Heart right ventricle (tissue), 16 donors: ENCODE data around the gene RHEBL1. TPM values are rescaled to one million over a fixed set of nuclear protein-coding genes. Genes with fewer than 3 reads are reported as not detected.

Source experiments
- ATAC-seq, 8 donors: fragments of 200-7000 bp; cut with Tn5 transposase; one replicate each; pipeline ENCODE4 v1.9.1; 2020; ENCODE audit warnings: mild to moderate bottlenecking in 8 of 8, moderate library complexity in 8 of 8, moderate number of reproducible peaks in 1 of 8
- DNase-seq, 2 donors: peaks; one replicate each; pipeline ENCODE4 v3.0.0-alpha.2; 2020
- H3K27ac ChIP-seq, 10 donors: fragments of 200-600 bp; sonication (generic) in 2 of 10; one replicate each; pipeline versions ENCODE4 v1.5.0 to v1.8.0; 2020 to 2022; ENCODE audit warnings: mild to moderate bottlenecking in 3 of 10
- H3K27me3 ChIP-seq, 7 donors: fragments of 200-600 bp; one replicate each; pipeline ENCODE4 v1.8.0; 2021 to 2022; ENCODE audit warnings: mild to moderate bottlenecking in 2 of 7
- H3K36me3 ChIP-seq, 9 donors: fragments of 200-600 bp; sonication (generic) in 1 of 9; one replicate each; pipeline versions ENCODE4 v1.5.0 to v1.8.0; 2020 to 2022; ENCODE audit warnings: mild to moderate bottlenecking in 2 of 9
- H3K4me1 ChIP-seq, 9 donors: fragments of 200-600 bp; sonication (generic) in 1 of 9; one replicate each; pipeline versions ENCODE4 v1.5.0 to v1.8.0; 2020 to 2022; ENCODE audit warnings: mild to moderate bottlenecking in 4 of 9
- H3K4me3 ChIP-seq, 10 donors: fragments of 200-600 bp; sonication (generic) in 2 of 10; one replicate each; pipeline versions ENCODE4 v1.5.0 to v1.8.0; 2020 to 2022; ENCODE audit warnings: mild to moderate bottlenecking in 7 of 10, moderate library complexity in 2 of 10
- H3K9me3 ChIP-seq, 11 donors: fragments of 200-600 bp in 10 of 11; sonication (generic) in 2 of 11; one replicate each; pipeline versions ENCODE4 v1.5.0 to v1.8.0; 2013 to 2022; ENCODE audit warnings: mild to moderate bottlenecking in 2 of 11, control low read depth in 1 of 11, moderate library complexity in 1 of 11
- WGBS, 2 donors: extraction: QIAGEN DNeasy Blood & Tissue Kit; methylation state at CpG; one replicate each; pipeline ENCODE4 v1.1.7; 2013; ENCODE audit warnings: inconsistent platforms in 1 of 2; 5-methylcytosine and 5-hydroxymethylcytosine counted together
- intact Hi-C, 10 donors: fragments of 100-400 bp; cut with DNase I; formaldehyde crosslinking; loops; one replicate each; pipeline versions ENCODE4 v1.11.1 to v1.14.2; 2022
- polyA plus RNA-seq, 2 donors: library from polyadenylated mRNA; stranded (reverse); fragments of 200-250 nt; gene quantifications; one replicate each; pipeline ENCODE4 v1.2.3, GENCODE V29; 2013
- total RNA-seq, 10 donors: library from RNA; stranded (reverse); fragmentation: NEBNext Ultra II Directional in 3 of 10; extraction: Animal tissue kit (Norgen Biotek cat#: 25700) in 3 of 10; gene quantifications; one replicate each; pipeline versions ENCODE4 v1.2.1 to v1.2.4, GENCODE V29; 2021 to 2023
- TF ChIP-seq, protein P1 (sequence below), 9 donors: fragments of 200-600 bp; sonication (generic) in 2 of 9; IDR thresholded peaks; one replicate each; pipeline versions ENCODE4 v1.5.0 to v1.8.0; 2021 to 2022; ENCODE audit warnings: antibody characterized with exemption in 9 of 9, mild to moderate bottlenecking in 5 of 9, moderate library complexity in 1 of 9
- donor health status: Arrhythmogenic right ventricular cardiomyopathy.
- donor health status: ischemic (EF 13 %, LVEDD 7.1; RV severe dilation, severe dysfunction).
- donor health status: healthy with polysubstance abuse.
- donor health status: DM: no; HTN: yes; CAD: no.
- donor health status: DM: no; HTN: no; CAD: no.
- donor health status: ischemic (EF 25% LVEDD 6.9; RV normal size, moderate dysfunction).
- donor health status: ischemic (EF 25% LVEDD 5.7; RV mildly dilated, moderate dysfunction).
- donor health status: healthy.
- donor health status: DM: yes; HTN: yes; CAD: no.
- donor health status: Ischemic cardiomyopathy.
- donor health status: ischemic (EF 35%, LVEDD 5.7; RV mildly dilated, moderate dysfunction).
- donor health status: nonischemic (EF 11% LVEDD 7.7; RV severe dilation, severe dysfunction).
- donor health status: DM: yes; HTN: yes; CAD: no.
- donor health status: PGD.
- donor health status: ischemic (EF 29% LVEDD 5.4; RV normal size, mild dysfunction).
- donor health status: nonischemic (EF 23%, LVEDD 6.1; RV moderate dilation, normal function).

Gene RHEBL1
- total and polyA plus RNA-seq, 12 donors: 0.23 to 1.9 (median 0.45) TPM; not detected in 2

DNA sequence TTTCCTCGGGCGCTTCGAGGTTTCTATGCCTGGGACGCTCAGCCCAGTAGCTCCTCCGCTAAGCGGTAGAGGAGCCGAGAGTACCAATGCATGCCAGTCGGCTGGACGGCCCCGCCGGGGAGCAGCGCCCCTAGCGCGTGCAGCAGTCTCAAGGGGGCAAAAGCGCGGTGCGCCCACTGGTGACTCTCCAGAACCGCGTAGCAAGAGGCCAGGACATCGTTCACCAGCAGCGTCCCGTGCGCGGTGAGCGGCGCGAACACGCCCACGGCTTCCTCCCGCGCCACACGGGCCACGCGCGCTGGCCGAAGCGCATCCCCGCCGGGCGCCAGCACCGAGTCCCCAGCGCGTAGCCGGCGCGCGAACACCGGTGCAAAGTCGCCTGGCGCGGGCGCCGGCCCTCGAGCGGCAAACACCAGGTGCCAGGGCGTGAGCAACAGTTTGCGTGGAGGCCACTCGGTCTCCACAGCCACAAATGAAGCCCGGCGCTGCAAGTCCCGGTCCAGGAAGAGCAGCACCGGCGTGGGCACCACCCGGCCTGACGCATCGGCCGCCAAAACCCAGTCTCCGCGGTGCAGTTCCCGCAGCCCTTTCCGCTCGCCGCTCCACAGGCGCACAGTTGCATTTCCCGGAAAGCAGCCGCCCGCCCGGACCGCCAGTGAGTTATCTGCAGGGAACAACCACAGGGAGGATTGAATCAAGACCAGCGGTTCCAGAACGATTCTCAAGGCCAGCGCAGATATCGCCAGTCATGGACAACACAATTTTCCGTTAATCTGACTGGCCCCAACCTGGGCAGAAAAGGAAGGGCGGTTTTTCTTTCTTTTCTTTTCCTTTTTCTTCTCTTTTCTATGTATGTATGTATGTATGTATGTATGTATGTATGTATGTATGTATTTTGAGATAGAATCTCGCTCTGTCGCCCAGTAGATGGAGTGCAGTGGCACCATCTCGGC lies 20.3 kb upstream of the RHEBL1 start:
- intact Hi-C loops: loop anchor here (2.0 to 10.0 kb wide), 6 partner anchors 19 to 147 kb away; no protein-coding TSS in a partner anchor
- Histone ChIP-seq H3K36me3 (no peaks in the 10 kb centered on the region), H3K4me1 (peaks cover 39 to 73% (median 68%) of the 10 kb centered on the region in 9 donors), H3K27ac (peak overlapping the region in 3 of 10 donors; percentile 1 to 32 (median 31)), H3K9me3 (no peaks in the 10 kb centered on the region), H3K27me3 (peaks cover 10 to 68% (median 52%) of the 10 kb centered on the region in 7 donors), H3K4me3 (peak overlapping the region; percentile 5 to 55 (median 46))
- DNase-seq: peak in 1 of 2 donors; percentile 40
- WGBS, 2 donors: 4 to 5% methylated on average over 88 of the region's 88 CpGs
- ATAC-seq: peak in 3 of 8 donors; percentile 12 to 30 (median 23)
- TF ChIP-seq, protein P1, sequence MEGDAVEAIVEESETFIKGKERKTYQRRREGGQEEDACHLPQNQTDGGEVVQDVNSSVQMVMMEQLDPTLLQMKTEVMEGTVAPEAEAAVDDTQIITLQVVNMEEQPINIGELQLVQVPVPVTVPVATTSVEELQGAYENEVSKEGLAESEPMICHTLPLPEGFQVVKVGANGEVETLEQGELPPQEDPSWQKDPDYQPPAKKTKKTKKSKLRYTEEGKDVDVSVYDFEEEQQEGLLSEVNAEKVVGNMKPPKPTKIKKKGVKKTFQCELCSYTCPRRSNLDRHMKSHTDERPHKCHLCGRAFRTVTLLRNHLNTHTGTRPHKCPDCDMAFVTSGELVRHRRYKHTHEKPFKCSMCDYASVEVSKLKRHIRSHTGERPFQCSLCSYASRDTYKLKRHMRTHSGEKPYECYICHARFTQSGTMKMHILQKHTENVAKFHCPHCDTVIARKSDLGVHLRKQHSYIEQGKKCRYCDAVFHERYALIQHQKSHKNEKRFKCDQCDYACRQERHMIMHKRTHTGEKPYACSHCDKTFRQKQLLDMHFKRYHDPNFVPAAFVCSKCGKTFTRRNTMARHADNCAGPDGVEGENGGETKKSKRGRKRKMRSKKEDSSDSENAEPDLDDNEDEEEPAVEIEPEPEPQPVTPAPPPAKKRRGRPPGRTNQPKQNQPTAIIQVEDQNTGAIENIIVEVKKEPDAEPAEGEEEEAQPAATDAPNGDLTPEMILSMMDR (IDR thresholded peaks at IDR 0.05): peak in 4 of 9 donors; percentile 20 to 37 (median 33)

DNA sequence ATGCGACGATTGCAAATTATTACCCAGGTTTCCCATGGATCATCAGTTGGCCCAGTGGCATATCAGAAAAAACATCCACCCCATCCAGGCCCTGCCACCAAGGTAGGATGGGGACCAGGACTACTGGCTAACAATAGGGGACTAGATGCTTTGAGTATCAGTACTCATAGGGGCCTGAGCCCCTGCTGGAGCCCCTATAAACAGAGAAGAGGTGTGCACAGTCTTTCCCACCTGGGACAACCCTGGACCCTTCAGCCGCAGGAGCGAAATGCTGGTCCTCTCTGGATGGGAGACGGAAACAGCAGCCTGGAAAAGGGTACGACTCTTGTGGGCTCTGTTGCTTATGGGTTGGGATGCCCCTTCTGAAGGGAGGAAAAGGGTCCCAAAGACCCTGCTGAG lies 19.2 kb upstream of the RHEBL1 start:
- H3K36me3 ChIP-seq: no peaks in the 10 kb centered on the region
- peaks cover 0 to 4% (median 0%) of the 10 kb centered on the region in 11 donors for H3K9me3 ChIP-seq
- ATAC-seq (no peak), DNase-seq (no peak)
- H3K4me3 ChIP-seq: no peak overlapping the region
- 58 to 61% methylated on average over 6 of the region's 6 CpGs for WGBS, 2 donors
- H3K27me3 ChIP-seq: peaks cover 7 to 57% (median 47%) of the 10 kb centered on the region in 7 donors
- intact Hi-C loops: loop anchor here (1.0 to 10.0 kb wide), 9 partner anchors 20 to 148 kb away; no protein-coding TSS in a partner anchor
- H3K4me1 ChIP-seq: peaks cover 27 to 62% (median 57%) of the 10 kb centered on the region in 9 donors
- TF ChIP-seq, protein P1 (IDR thresholded peaks at IDR 0.05): no peak
- no peak overlapping the region for H3K27ac ChIP-seq

DNA sequence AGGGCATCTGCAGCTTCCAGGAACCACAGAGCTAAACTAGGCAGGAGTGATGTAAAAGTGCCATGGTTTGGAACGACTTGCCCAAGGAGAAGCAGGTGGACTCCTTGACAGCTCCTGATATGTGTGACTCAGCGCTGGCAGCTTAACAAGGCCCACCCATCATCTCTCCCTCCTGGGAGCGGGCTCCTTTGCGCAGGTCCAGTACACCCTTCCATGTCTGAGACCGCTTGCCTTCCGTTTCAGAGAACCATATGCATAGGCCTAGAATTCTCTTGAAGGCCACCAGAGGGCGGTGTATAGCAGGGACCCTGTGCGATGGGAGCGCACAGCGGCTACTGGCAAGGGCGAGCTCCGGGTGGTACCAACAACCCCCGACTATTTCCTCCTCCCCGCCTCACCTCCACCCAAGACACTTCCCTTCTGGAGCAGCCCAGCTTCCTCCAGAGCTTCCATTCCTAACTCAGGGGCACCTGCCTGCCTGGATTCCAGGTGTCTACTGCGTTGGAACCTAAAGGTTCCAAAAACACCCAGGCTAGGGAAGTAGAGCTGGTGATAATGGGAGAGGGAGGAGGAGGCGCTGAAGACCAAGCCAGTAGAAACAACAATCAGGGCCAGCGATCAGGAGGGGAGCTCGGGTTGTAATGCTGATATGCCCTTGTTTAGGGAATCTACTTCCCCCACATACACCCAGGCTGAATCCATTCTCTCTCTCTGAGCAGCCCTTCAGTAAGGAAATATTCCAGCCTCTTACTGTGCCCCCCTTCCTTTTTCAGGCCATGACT lies 18.6 kb upstream of the RHEBL1 start:
- DNase-seq (peak; percentile 61 to 81), ATAC-seq (peak; percentile 86 to 92 (median 90))
- TF ChIP-seq, protein P1 (IDR thresholded peaks at IDR 0.05): peak; percentile 85 to 95 (median 92)
- peaks cover 26 to 56% (median 51%) of the 10 kb centered on the region in 9 donors for H3K4me1 ChIP-seq
- intact Hi-C loops: loop anchor here (1.0 to 10.0 kb wide), 9 partner anchors 20 to 149 kb away; no protein-coding TSS in a partner anchor
- peaks cover 7 to 51% (median 41%) of the 10 kb centered on the region in 7 donors for H3K27me3 ChIP-seq
- WGBS, 2 donors: 2 to 3% methylated on average over 18 of the region's 18 CpGs
- H3K9me3 ChIP-seq: peaks cover 0 to 4% (median 0%) of the 10 kb centered on the region in 11 donors
- H3K4me3 ChIP-seq: peak overlapping the region in 5 of 10 donors; percentile 13 to 24 (median 16)
- no peaks in the 10 kb centered on the region for H3K36me3 ChIP-seq
- no peak overlapping the region for H3K27ac ChIP-seq
